B cell (primary cell): ENCODE results near the gene C2orf92.

Experiments used
- EZH2 ChIP-seq: IDR thresholded peaks from 2 replicates; pipeline ENCODE4 v1.6.1; 2012; ENCODE audit warnings: borderline replicate concordance, low read depth, mild to moderate bottlenecking, moderate library complexity, low read length; ENCODE audit not compliant: insufficient read depth, poor library complexity, severe bottlenecking
- TF ChIP-seq, protein P1 (sequence below): fragments of 200-600 bp; IDR thresholded peaks from one replicate; pipeline ENCODE4 v1.8.0; 2022; ENCODE audit warnings: antibody characterized with exemption, mild to moderate bottlenecking

GRCh38 chr2:97737421-97738178 lies 68.1 kb downstream of the C2orf92 start:
- TF ChIP-seq, protein P1, sequence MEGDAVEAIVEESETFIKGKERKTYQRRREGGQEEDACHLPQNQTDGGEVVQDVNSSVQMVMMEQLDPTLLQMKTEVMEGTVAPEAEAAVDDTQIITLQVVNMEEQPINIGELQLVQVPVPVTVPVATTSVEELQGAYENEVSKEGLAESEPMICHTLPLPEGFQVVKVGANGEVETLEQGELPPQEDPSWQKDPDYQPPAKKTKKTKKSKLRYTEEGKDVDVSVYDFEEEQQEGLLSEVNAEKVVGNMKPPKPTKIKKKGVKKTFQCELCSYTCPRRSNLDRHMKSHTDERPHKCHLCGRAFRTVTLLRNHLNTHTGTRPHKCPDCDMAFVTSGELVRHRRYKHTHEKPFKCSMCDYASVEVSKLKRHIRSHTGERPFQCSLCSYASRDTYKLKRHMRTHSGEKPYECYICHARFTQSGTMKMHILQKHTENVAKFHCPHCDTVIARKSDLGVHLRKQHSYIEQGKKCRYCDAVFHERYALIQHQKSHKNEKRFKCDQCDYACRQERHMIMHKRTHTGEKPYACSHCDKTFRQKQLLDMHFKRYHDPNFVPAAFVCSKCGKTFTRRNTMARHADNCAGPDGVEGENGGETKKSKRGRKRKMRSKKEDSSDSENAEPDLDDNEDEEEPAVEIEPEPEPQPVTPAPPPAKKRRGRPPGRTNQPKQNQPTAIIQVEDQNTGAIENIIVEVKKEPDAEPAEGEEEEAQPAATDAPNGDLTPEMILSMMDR, result no peak
- no peak for TF ChIP-seq EZH2
